Head of caudate nucleus (tissue), 42 donors: ENCODE results near the gene CPNE2.
"Not testable (repeated sequence)": the region's sequence is repeated elsewhere in the genome, so short reads cannot be mapped to it uniquely, and the experiment has no call there.

Source experiments
- DNase-seq, 42 donors: peaks; one replicate each; pipeline versions ENCODE4 v3.0.0 to v3.0.0-alpha.2; 2020 to 2021; ENCODE audit warnings: mixed read lengths in 7 of 42
- intact Hi-C: fragments of 100-400 bp; cut with DNase I; formaldehyde crosslinking; loops from one replicate; pipeline ENCODE4 v1.15.0; 2022

The CPNE2 gene

GRCh38 chr16:57093666-57094564 lies 1.5 kb downstream of the CPNE2 start:
- intact Hi-C loops, result loop anchor here (10.0 kb wide), 1 partner anchor 51 kb away; no protein-coding TSS in a partner anchor
- peak in 1 of 42 donors; percentile 14 for DNase-seq

DNA sequence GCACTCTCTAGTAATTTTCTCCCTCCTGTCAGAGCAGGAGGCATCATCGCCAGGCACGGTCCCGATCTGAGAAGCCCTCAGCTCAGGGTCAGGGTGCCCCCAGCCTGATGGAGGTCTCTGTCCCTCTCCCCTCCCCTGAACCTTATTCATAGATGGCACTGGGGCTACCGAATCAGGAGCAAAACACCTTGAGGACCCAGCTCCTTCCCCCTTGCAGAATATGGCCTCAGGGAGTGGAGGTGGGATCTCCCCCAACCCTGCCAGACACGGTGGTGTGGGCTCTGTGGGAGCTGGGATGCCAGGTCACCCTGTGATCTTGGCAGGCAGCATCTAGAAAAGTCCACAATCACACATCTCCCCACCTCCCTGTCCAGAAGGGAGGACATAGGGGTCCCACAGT lies 2.5 kb downstream of the CPNE2 start:
- intact Hi-C loops, result loop anchor here (10.0 kb wide), 1 partner anchor 50 kb away; no protein-coding TSS in a partner anchor
- no peak for DNase-seq

- intact Hi-C loops, result loop anchor here (10.0 kb wide), 1 partner anchor 49 kb away; no protein-coding TSS in a partner anchor
- no peak for DNase-seq
Measured at GRCh38 chr16:57096192-57096591, 3.8 kb downstream of the CPNE2 start.

GRCh38 chr16:57096793-57097192 lies 4.4 kb downstream of the CPNE2 start:
- intact Hi-C loops, result loop anchor here (10.0 kb wide), 1 partner anchor 48 kb away; no protein-coding TSS in a partner anchor
- no peak for DNase-seq

DNA sequence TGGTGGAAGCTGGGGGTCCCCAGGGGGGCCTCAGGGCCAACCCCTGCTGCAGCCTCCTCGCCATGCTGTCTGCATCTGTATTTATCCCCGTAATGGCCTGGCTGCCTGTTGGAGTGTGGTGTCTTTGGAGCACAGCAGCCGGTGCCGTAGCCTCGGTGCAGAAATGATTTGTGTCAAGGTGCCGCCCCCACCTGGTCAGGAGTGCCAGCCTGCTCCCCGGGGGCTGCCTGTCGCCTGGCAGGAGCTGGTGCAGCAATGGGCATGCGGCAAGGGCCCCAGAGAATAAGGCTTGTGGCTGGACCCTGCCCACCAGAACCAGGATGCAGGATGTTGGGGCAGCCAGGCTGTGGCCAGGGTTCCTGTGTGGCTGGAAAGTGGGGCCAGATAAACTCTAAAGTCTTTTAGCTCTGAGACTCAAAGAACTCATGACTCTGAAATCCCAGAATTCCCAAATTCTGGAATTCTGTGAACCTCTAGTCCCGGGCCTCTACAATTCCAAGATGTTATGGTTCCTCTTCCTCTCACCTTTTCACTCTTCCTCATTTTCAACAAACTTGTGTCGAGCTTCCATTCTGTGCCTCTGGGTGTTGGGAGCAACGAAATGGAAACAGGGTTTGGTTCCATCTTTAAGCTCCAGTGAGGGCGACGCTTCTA lies 5.9 kb downstream of the CPNE2 start:
- intact Hi-C loops, result loop anchor here (10.0 kb wide), 1 partner anchor 46 kb away; no protein-coding TSS in a partner anchor
- peak in 14 of 42 donors; percentile 20 to 69 (median 39) for DNase-seq

- intact Hi-C loops, result loop anchor here (10.0 kb wide), 1 partner anchor 45 kb away; no protein-coding TSS in a partner anchor
- not testable (repeated sequence) for DNase-seq
Measured at GRCh38 chr16:57099965-57100364, 7.6 kb downstream of the CPNE2 start.

DNA sequence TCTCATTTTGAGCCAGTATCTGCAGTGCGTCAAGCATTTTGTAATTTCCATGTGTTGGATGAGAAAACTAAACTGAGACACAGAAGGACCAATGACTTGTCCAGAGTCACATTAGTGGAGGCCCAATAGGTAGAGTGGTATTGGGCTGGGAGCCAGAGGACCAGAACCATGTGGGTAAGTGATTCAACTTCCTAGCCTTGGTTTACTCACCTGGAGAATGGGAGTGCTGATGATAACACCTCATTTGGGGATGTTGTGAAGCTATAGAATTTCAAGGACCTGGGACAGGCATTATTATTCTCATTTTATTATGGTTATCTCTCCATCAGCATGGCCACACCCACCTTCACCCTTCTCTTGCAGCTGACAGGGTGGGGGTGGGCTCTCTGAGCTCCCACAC lies 8.1 kb downstream of the CPNE2 start:
- DNase-seq, result no peak
- intact Hi-C loops, result no loop called here

GRCh38 chr16:57102888-57103851 lies 10.8 kb downstream of the CPNE2 start:
- intact Hi-C loops, result no loop called here
- peak in 14 of 42 donors; percentile 16 to 72 (median 48) for DNase-seq

GRCh38 chr16:57104706-57105105 lies 12.3 kb downstream of the CPNE2 start:
- intact Hi-C loops, result no loop called here
- DNase-seq, result no peak

- DNase-seq, result no peak
- intact Hi-C loops, result no loop called here
Measured at GRCh38 chr16:57105184-57105583, 12.8 kb downstream of the CPNE2 start.

GRCh38 chr16:57106767-57107166 lies 14.4 kb downstream of the CPNE2 start:
- intact Hi-C loops, result no loop called here
- no peak for DNase-seq

- intact Hi-C loops, result no loop called here
- DNase-seq, result peak in 4 of 42 donors; percentile 25 to 56 (median 29)
Measured at GRCh38 chr16:57107321-57107922, 15.0 kb downstream of the CPNE2 start.

DNA sequence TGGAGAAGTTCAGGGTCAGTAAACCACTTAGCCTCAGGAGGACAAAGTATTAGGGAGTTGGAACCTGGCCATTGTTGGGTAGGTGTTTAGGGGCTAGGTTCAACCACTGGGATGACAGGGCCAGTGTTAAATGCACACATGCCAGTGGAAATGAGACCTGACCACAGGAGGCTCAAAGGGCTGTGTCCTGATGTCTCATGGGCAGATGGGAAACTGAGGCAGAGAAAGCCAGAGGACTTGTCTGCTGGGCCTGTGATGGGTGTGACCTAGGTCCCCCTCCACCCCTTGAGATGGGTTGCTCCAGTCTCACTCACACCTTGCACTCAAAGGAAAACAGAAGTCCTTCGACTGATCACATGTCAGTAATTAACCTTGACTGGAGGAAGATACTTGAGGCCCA lies 16.0 kb downstream of the CPNE2 start:
- intact Hi-C loops, result no loop called here

GRCh38 chr16:57109259-57110105 lies 17.1 kb downstream of the CPNE2 start:
- DNase-seq, intact Hi-C loops: not testable (repeated sequence)

More for the DNA sequence above, 16.0 kb downstream of the CPNE2 start:
- DNase-seq, result no peak

DNA sequence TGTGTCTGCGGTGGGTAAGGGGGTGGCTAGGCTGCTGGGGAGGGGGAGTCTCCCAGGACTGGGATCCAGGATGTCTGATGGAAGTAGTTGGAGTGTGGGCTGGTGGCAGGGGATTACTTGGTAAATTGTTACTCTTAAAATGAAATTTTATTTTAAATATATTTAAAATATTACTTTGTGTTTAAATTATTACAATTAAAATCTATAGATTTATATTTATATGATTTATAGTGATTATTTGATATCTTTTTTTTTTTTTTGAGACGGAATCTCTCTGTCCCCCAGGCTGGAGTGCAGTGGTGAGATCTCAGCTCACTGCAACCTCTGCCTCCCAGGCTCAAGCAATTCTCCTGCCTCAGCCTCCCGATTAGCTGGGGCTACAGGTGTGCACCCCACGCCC lies 18.6 kb downstream of the CPNE2 start:
- intact Hi-C loops, result no loop called here
- no peak for DNase-seq

GRCh38 chr16:57111420-57111819 lies 19.0 kb downstream of the CPNE2 start:
- DNase-seq, result no peak
- intact Hi-C loops, result no loop called here

- intact Hi-C loops, result no loop called here
- no peak for DNase-seq
Measured at GRCh38 chr16:57112403-57113041, 20.1 kb downstream of the CPNE2 start.
